MM.1S (cell line): ENCODE measurements around the gene KPRP.

Experiments used
- EZH2 ChIP-seq: fragments of 300-600 bp; sonication (generic); optimal IDR thresholded peaks from 2 replicates; pipeline ENCODE3; 2017; ENCODE audit warnings: low read depth, mild to moderate bottlenecking, antibody characterized with exemption, low read length, mixed read lengths
- EZH2phosphoT487 ChIP-seq: fragments of 300-600 bp; sonication (generic); IDR thresholded peaks from 2 replicates; pipeline ENCODE4 v1.6.1; 2018; ENCODE audit warnings: antibody characterized with exemption, low read length
- TF ChIP-seq, protein P1 (sequence below): fragments of 300-600 bp; sonication (generic); IDR thresholded peaks from 2 replicates; pipeline ENCODE4 v1.5.1; 2016; ENCODE audit warnings: antibody characterized with exemption, low read length, mixed read lengths

DNA sequence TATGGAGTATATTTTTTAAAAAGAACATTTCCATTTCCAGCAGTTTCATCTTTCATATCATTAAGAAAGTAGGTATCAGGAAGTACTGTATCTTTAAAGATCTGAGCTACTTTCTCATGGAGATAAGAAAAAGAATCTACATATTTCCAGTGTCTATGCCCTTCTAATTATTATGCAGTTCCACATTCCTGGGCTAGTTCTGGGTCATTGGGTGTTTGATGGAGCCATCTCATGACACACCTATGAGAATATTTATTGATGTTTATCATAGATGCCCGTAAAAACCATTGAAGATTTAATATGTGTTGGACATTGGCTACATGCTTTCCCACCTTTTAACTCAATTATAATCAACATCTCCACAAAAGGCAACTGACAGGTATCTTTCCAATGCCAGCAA lies 28.8 kb upstream of the KPRP start:
- TF ChIP-seq, protein P1, sequence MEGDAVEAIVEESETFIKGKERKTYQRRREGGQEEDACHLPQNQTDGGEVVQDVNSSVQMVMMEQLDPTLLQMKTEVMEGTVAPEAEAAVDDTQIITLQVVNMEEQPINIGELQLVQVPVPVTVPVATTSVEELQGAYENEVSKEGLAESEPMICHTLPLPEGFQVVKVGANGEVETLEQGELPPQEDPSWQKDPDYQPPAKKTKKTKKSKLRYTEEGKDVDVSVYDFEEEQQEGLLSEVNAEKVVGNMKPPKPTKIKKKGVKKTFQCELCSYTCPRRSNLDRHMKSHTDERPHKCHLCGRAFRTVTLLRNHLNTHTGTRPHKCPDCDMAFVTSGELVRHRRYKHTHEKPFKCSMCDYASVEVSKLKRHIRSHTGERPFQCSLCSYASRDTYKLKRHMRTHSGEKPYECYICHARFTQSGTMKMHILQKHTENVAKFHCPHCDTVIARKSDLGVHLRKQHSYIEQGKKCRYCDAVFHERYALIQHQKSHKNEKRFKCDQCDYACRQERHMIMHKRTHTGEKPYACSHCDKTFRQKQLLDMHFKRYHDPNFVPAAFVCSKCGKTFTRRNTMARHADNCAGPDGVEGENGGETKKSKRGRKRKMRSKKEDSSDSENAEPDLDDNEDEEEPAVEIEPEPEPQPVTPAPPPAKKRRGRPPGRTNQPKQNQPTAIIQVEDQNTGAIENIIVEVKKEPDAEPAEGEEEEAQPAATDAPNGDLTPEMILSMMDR: no peak
- no peak for TF ChIP-seq EZH2
- no peak for TF ChIP-seq EZH2phosphoT487
